22Rv1 (cell line): Measurements from ENCODE around the gene SLC39A1.

ENCODE experiments used
- H3K27ac ChIP-seq: fragments of 450-650 bp; 2 replicates; pipeline ENCODE4 v1.5.1; 2017
- ZFX ChIP-seq: fragments of 450-650 bp; IDR thresholded peaks from 2 replicates; pipeline ENCODE4 v1.6.1; 2017; ENCODE audit warnings: antibody characterized with exemption, borderline replicate concordance
- TF ChIP-seq, protein P1 (sequence below): fragments of 450-650 bp; IDR thresholded peaks from 2 replicates; pipeline ENCODE4 v1.5.1; 2017; ENCODE audit warnings: mild to moderate bottlenecking

SLC39A1 gene

GRCh38 chr1:153962088-153963029, 978 bp downstream of the SLC39A1 start:
- TF ChIP-seq ZFX: no peak
- TF ChIP-seq, protein P1, sequence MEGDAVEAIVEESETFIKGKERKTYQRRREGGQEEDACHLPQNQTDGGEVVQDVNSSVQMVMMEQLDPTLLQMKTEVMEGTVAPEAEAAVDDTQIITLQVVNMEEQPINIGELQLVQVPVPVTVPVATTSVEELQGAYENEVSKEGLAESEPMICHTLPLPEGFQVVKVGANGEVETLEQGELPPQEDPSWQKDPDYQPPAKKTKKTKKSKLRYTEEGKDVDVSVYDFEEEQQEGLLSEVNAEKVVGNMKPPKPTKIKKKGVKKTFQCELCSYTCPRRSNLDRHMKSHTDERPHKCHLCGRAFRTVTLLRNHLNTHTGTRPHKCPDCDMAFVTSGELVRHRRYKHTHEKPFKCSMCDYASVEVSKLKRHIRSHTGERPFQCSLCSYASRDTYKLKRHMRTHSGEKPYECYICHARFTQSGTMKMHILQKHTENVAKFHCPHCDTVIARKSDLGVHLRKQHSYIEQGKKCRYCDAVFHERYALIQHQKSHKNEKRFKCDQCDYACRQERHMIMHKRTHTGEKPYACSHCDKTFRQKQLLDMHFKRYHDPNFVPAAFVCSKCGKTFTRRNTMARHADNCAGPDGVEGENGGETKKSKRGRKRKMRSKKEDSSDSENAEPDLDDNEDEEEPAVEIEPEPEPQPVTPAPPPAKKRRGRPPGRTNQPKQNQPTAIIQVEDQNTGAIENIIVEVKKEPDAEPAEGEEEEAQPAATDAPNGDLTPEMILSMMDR: no peak
- H3K27ac ChIP-seq: peak overlapping the region; percentile 100

- peak overlapping the region; percentile 100 for H3K27ac ChIP-seq
- no peak for TF ChIP-seq ZFX
- TF ChIP-seq, protein P1: no peak
These were observed 1.9 kb downstream of the SLC39A1 start for GRCh38 chr1:153961421-153961820.

- peak overlapping the region; percentile 100 for H3K27ac ChIP-seq
- no peak for TF ChIP-seq ZFX
These were observed 3.1 kb downstream of the SLC39A1 start for GRCh38 chr1:153960206-153960605.

GRCh38 chr1:153959454-153959853, 3.9 kb downstream of the SLC39A1 start:
- H3K27ac ChIP-seq: peak overlapping the region; percentile 100
- TF ChIP-seq, protein P1: no peak

GRCh38 chr1:153958961-153959260, 4.4 kb downstream of the SLC39A1 start:
- H3K27ac ChIP-seq: peak overlapping the region; percentile 100
- TF ChIP-seq, protein P1: no peak
- no peak for TF ChIP-seq ZFX

DNA sequence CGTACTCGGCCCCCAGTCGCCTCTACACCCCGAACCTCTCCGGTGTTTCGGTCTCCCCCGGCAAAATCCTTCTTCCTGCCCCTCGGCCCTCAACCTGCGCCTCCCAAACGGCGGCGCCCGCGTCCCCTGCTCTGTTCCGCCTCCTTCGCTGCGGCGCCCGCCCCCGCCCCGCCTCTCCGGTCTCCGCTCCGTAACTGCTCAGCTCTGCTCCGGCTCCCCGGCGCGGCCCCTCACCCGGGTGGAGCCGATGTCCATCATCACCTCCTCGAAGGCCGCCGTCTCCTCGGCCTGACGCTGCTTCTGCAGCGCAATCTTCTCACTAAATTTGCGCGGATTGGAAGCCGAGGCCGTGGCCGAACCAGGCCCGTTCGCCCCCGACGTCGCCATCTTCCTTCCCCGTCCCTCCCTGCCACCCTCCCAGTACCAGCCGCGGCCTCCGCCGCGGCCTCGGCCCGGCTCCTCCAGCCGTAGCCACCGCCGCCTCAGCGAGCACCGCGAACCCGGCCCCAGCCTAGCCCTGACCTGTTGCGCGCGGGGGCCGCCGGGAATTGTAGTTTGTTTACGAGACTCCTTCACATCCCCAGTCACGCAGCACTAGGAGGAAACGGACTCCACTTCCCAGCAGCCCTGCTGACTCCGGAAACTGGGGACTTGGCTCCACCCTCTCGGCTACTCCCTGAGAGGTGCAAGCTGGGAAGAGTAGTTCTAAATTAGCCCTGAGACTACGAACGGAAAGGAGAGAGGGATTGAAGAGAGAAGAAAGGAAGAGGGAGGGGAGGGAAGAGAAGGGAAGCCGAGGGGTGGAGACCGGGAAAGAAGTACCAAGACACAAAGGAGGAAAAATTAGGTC, 5.0 kb downstream of the SLC39A1 start, which contains the start of gene CRTC2:
TSS of gene CRTC2 (minus strand) at position 502 of the 850 bp plus-strand sequence. CDS start at position 387, 115 bp downstream.
- H3K27ac ChIP-seq: peak within 1 kb of the TSS; percentile 100
- no peak for TF ChIP-seq ZFX
- TF ChIP-seq, protein P1: peak; percentile 30

GRCh38 chr1:153957744-153958110, 5.6 kb downstream of the SLC39A1 start:
- H3K27ac ChIP-seq: peak overlapping the region; percentile 100
- TF ChIP-seq ZFX: no peak
- TF ChIP-seq, protein P1: no peak
